H1 (cell line): ENCODE data around the gene EPX. TPM values are rescaled to one million over a fixed set of nuclear protein-coding genes. Genes with fewer than 3 reads are reported as not detected.

ENCODE experiments used
- HDAC2 ChIP-seq, 2 experiments: fragments of 300-600 bp in 1 of 2; sonication (generic) in 1 of 2; IDR thresholded peaks; 2 replicates each; pipeline ENCODE4 v1.6.1; 2011 to 2012; ENCODE audit warnings: low read depth in 2 of 2, low read length in 2 of 2, mild to moderate bottlenecking in 2 of 2, moderate library complexity in 2 of 2, borderline replicate concordance in 1 of 2, inconsistent platforms in 1 of 2
- POLR2A ChIP-seq, 2 experiments: IDR thresholded peaks; 1 replicate in 1 of 2; 2 replicates in 1 of 2; pipeline ENCODE4 v1.6.1; 2011; ENCODE audit warnings: low read depth in 2 of 2, low read length in 2 of 2, mild to moderate bottlenecking in 2 of 2; ENCODE audit errors: control extremely low read depth in 1 of 2
- USF2 ChIP-seq: IDR thresholded peaks from 2 replicates; pipeline ENCODE4 v1.6.1; 2011; ENCODE audit warnings: low read length, improper control_type of control experiment
- polyA plus RNA-seq, 7 experiments: library from polyadenylated mRNA; depleted of rRNA in 3 of 7; stranded (reverse) in 5 of 7; unstranded in 2 of 7; fragments of >200 nt in 5 of 7; fragments of 200-250 nt in 2 of 7; gene quantifications; 1 replicate in 5 of 7; 2 replicates in 1 of 7; 4 replicates in 1 of 7; pipeline versions ENCODE4 v1.2.1 to v1.2.3, GENCODE V29; 2011 to 2013; ENCODE audit warnings: missing spikeins in 2 of 7, mixed read lengths in 2 of 7
- total RNA-seq: library from RNA; stranded (reverse); fragmentation: NEBNext Ultra II Directional; extraction: Animal tissue kit (Norgen Biotek cat#: 25700); gene quantifications from 2 replicates; pipeline ENCODE4 v1.2.1, GENCODE V29; 2021

EPX gene
- total and polyA plus RNA-seq, 2 of the 8 experiments (the other 6 are each of a cell fraction or from before 2014, with no cell fraction given) = not detected

- TF ChIP-seq USF2 (no peak), POLR2A (IDR thresholded peaks at IDR 0.05; ENCODE audit: control extremely low read depth in 1 of 2, low read depth in 2 of 2, low read length in 2 of 2) (no peak), HDAC2 (IDR thresholded peaks at IDR 0.05; ENCODE audit: borderline replicate concordance in 1 of 2, low read depth in 2 of 2, low read length in 2 of 2) (no peak)
Measured at GRCh38 chr17:58195518-58196123, 3.1 kb downstream of the EPX start (continued).
